Lung (tissue), 11 donors: ENCODE measurements around the gene KRABD2.

Source experiments
- ATAC-seq: fragments of 200-7000 bp; cut with Tn5 transposase; one replicate; pipeline ENCODE4 v1.9.1; 2020; ENCODE audit warnings: moderate number of reproducible peaks; ENCODE audit not compliant: insufficient read depth, low FRiP score
- DNase-seq, 3 donors: peaks; one replicate each; pipeline ENCODE4 v3.0.0-alpha.2; 2013 to 2017
- H3K27ac ChIP-seq, 2 donors: one replicate each; pipeline ENCODE4 v1.5.1; 2013; ENCODE audit warnings: mild to moderate bottlenecking in 2 of 2, moderate library complexity in 2 of 2, control low read depth in 1 of 2, inconsistent platforms in 1 of 2, low read depth in 1 of 2, low read length in 1 of 2
- H3K27me3 ChIP-seq, 3 donors: one replicate each; pipeline ENCODE4 v1.5.1; 2013; ENCODE audit warnings: low read length in 2 of 3; ENCODE audit not compliant: control insufficient read depth in 3 of 3, insufficient read depth in 3 of 3
- H3K36me3 ChIP-seq, 4 donors: one replicate each; pipeline ENCODE4 v1.5.1; 2013; ENCODE audit warnings: low read length in 4 of 4, mild to moderate bottlenecking in 1 of 4, moderate library complexity in 1 of 4; ENCODE audit not compliant: control insufficient read depth in 4 of 4, insufficient read depth in 4 of 4
- H3K4me1 ChIP-seq, 5 donors: one replicate each; pipeline ENCODE4 v1.5.1; 2013; ENCODE audit warnings: low read length in 5 of 5, mild to moderate bottlenecking in 2 of 5, moderate library complexity in 1 of 5; ENCODE audit not compliant: control insufficient read depth in 5 of 5, insufficient read depth in 5 of 5
- H3K4me3 ChIP-seq: one replicate; pipeline ENCODE4 v1.5.1; 2013; ENCODE audit warnings: mild to moderate bottlenecking, control low read depth, moderate library complexity
- H3K9ac ChIP-seq, 2 donors: one replicate each; pipeline ENCODE4 v1.5.1; 2013; ENCODE audit warnings: low read length in 2 of 2, control low read depth in 1 of 2; ENCODE audit not compliant: insufficient read depth in 1 of 2
- H3K9me3 ChIP-seq, 4 donors: one replicate each; pipeline ENCODE4 v1.5.1; 2013; ENCODE audit warnings: low read length in 3 of 4, mild to moderate bottlenecking in 1 of 4, moderate library complexity in 1 of 4; ENCODE audit not compliant: control insufficient read depth in 4 of 4, insufficient read depth in 3 of 4
- WGBS, 2 donors: extraction: QIAGEN DNeasy Blood & Tissue Kit; methylation state at CpG; one replicate each; pipeline ENCODE4 v1.1.7; 2013; 5-methylcytosine and 5-hydroxymethylcytosine counted together
- TF ChIP-seq, protein P1 (sequence below): IDR thresholded peaks from 2 replicates; pipeline ENCODE4 v1.5.1; 2012; ENCODE audit warnings: mild to moderate bottlenecking; ENCODE audit errors: control extremely low read depth, extremely low read depth
- donor health status: control.
- donor health status: control.
- donor health status: Bipolar disorder and iron deficiency.
- donor health status: healthy.
- donor health status: DM: yes; HTN: yes; CAD: no.

Gene KRABD2

DNA sequence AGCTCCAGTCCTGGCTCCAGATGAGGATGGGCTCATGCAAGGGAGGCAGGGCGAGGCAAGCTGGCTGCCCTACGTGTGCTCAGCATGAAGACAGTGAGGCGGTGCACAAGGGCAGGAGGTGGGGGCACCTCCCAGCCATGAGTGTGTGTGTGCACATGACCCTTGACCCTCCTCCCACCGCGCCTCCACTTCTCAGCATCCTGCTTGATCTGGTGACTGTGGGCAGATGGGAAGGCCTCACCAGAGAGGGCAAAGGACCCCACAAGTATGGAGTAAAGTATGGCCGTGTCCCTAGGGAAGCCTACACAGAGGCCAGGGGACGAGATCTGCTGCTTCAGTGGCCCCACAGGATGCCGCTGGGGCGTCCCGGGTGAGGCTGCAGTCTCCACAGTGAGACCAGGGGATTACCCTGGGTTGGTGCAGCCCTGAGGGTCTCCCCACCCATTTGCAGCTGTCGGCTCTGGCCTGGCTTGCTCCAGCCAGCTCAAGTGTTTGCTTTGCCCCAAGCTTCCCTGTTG, 29.1 kb upstream of the KRABD2 start:
- no peaks in the 10 kb centered on the region for H3K9me3 ChIP-seq
- TF ChIP-seq, protein P1, sequence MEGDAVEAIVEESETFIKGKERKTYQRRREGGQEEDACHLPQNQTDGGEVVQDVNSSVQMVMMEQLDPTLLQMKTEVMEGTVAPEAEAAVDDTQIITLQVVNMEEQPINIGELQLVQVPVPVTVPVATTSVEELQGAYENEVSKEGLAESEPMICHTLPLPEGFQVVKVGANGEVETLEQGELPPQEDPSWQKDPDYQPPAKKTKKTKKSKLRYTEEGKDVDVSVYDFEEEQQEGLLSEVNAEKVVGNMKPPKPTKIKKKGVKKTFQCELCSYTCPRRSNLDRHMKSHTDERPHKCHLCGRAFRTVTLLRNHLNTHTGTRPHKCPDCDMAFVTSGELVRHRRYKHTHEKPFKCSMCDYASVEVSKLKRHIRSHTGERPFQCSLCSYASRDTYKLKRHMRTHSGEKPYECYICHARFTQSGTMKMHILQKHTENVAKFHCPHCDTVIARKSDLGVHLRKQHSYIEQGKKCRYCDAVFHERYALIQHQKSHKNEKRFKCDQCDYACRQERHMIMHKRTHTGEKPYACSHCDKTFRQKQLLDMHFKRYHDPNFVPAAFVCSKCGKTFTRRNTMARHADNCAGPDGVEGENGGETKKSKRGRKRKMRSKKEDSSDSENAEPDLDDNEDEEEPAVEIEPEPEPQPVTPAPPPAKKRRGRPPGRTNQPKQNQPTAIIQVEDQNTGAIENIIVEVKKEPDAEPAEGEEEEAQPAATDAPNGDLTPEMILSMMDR = no peak
- ATAC-seq = no peak
- H3K9ac ChIP-seq = no peak overlapping the region
- H3K27ac ChIP-seq = no peak overlapping the region
- no peak for DNase-seq
- 82 to 86% methylated on average over 11 of the region's 11 CpGs for WGBS, 2 donors
- H3K4me1 ChIP-seq = peaks cover 0 to 2% (median 0%) of the 10 kb centered on the region in 5 donors
- no peaks in the 10 kb centered on the region for H3K36me3 ChIP-seq
- H3K27me3 ChIP-seq = no peaks in the 10 kb centered on the region
- H3K4me3 ChIP-seq = no peak overlapping the region

DNA sequence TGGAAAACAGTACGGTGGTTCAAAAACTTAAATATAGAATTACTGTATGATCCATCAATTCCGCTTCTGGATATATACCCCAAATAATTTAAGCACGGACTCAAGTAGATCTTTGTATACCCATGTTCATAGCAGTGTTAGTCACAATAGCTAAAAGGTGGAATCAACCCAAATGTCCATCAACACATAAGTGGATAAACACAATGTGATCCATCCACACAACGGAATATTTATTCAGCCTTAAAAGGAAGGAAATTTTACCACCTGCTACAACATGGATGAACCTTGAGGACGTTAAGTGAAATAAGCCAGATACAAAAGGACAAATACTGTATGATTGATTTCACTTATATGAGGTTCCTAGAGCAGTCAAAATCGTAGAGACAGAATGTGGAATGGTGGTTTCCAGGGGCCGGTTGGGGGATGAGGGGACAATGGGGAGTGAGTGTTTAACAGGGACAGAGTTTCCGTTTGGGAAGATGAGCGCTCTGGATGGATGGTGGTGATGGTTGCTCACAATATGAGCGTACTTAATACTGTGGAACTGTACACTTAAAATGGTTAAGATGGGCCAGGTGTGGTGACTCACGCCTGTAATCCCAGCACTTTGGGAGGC, 26.5 kb upstream of the KRABD2 start:
- DNase-seq (no peak), ATAC-seq (no peak)
- Histone ChIP-seq H3K4me3 (no peak overlapping the region), H3K9ac (no peak overlapping the region), H3K27me3 (peaks cover 0 to under 1% (median 0%) of the 10 kb centered on the region in 3 donors), H3K9me3 (no peaks in the 10 kb centered on the region), H3K27ac (no peak overlapping the region), H3K36me3 (no peaks in the 10 kb centered on the region), H3K4me1 (peaks cover 0 to 2% (median 0%) of the 10 kb centered on the region in 5 donors)
- TF ChIP-seq, protein P1 = no peak
- WGBS, 2 donors = 81 to 89% methylated on average over 11 of the region's 11 CpGs

DNA sequence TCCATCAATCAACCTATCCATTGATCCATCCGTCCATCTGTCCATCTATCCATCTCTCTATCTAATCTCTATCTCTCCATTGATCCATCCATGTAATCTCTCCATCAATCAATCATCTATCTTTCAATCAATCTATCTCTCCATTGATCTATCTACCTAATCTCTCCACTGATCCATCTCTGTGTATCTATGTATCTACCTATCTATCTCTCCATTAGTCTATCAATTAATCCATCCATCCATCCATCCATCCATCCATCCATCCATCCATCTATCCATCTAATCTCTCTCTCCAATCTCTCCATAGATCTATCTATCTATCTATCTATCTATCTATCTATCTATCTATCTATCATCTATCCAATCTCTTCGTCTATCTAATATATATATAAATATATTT, 24.6 kb upstream of the KRABD2 start:
- Histone ChIP-seq H3K36me3 (no peaks in the 10 kb centered on the region), H3K9me3 (no peaks in the 10 kb centered on the region), H3K9ac (no peak overlapping the region), H3K4me1 (peaks cover 0 to 2% (median 0%) of the 10 kb centered on the region in 5 donors), H3K27me3 (peaks cover 0 to 8% (median 5%) of the 10 kb centered on the region in 3 donors), H3K27ac (no peak overlapping the region), H3K4me3 (no peak overlapping the region)
- WGBS, 2 donors = 84 to 96% methylated on average over 2 of the region's 2 CpGs
- ATAC-seq (no peak), DNase-seq (no peak)
- TF ChIP-seq, protein P1 = no peak
